Nephron (organoid): ENCODE data around the gene RBBP7.
A peak's percentile ranks its signal among the peaks of the same experiment; 100 is the strongest.

Experiments used
- H3K27ac Mint-ChIP-seq, 3 experiments: 2 replicates each; pipeline ENCODE4 v1.8.0; 2020; ENCODE audit warnings: mixed read lengths in 3 of 3, mild to moderate bottlenecking in 2 of 3, moderate library complexity in 1 of 3
- H3K27me3 Mint-ChIP-seq: 2 replicates; pipeline ENCODE4 v1.8.0; 2021; ENCODE audit warnings: low read depth, mild to moderate bottlenecking, moderate library complexity, mixed read lengths
- H3K36me3 Mint-ChIP-seq: 2 replicates; pipeline ENCODE4 v1.8.0; 2020; ENCODE audit warnings: low read depth, mixed read lengths
- H3K4me1 Mint-ChIP-seq: 2 replicates; pipeline ENCODE4 v1.8.0; 2020; ENCODE audit warnings: mixed read lengths
- H3K4me3 Mint-ChIP-seq, 3 experiments: 2 replicates each; pipeline ENCODE4 v1.8.0; 2020; ENCODE audit warnings: mild to moderate bottlenecking in 3 of 3, mixed read lengths in 3 of 3, moderate library complexity in 2 of 3
- H3K9me3 Mint-ChIP-seq: 2 replicates; pipeline ENCODE4 v1.8.0; 2020; ENCODE audit warnings: mixed read lengths
- CTCF ChIP-seq, 3 experiments: fragments of 200-600 bp; sonication (generic); IDR thresholded peaks; one replicate each; pipeline ENCODE4 v1.5.0; 2021; ENCODE audit warnings: antibody characterized with exemption in 3 of 3; ENCODE audit not compliant: unreplicated experiment in 3 of 3

The RBBP7 gene

GRCh38 chrX:16870095-16870861 lies at the start of gene RBBP7:
Gene RBBP7, minus strand, starts transcription at chrX:16870362. Its CDS starts 309 bp downstream, at chrX:16870053.
- peaks cover 68% of the 10 kb centered on the region for H3K4me1 Mint-ChIP-seq
- H3K9me3 Mint-ChIP-seq: no peaks in the 10 kb centered on the region
- peaks cover 25% of the 10 kb centered on the region for H3K36me3 Mint-ChIP-seq
- peak within 1 kb of the TSS; percentile 100 for H3K27ac Mint-ChIP-seq
- TF ChIP-seq CTCF (IDR thresholded peaks at IDR 0.05; ENCODE audit: unreplicated experiment in 3 of 3): no peak
- H3K4me3 Mint-ChIP-seq: peak within 1 kb of the TSS; percentile 97 to 100 (median 97)
- peaks cover 7% of the 10 kb centered on the region for H3K27me3 Mint-ChIP-seq

GRCh38 chrX:16918979-16919378 lies 48.8 kb upstream of the RBBP7 start:
- Mint-ChIP-seq H3K4me1 (peaks cover 6% of the 10 kb centered on the region), H3K4me3 (no peak overlapping the region), H3K36me3 (no peaks in the 10 kb centered on the region), H3K27ac (no peak overlapping the region), H3K9me3 (peaks cover 2% of the 10 kb centered on the region), H3K27me3 (no peaks in the 10 kb centered on the region)
- TF ChIP-seq CTCF (IDR thresholded peaks at IDR 0.05; ENCODE audit: unreplicated experiment in 3 of 3): no peak

GRCh38 chrX:16917120-16917519 lies 47.0 kb upstream of the RBBP7 start:
- Mint-ChIP-seq H3K27ac (no peak overlapping the region), H3K4me1 (peaks cover 6% of the 10 kb centered on the region), H3K9me3 (peaks cover 2% of the 10 kb centered on the region), H3K36me3 (no peaks in the 10 kb centered on the region), H3K4me3 (no peak overlapping the region), H3K27me3 (no peaks in the 10 kb centered on the region)
- TF ChIP-seq CTCF (IDR thresholded peaks at IDR 0.05; ENCODE audit: unreplicated experiment in 3 of 3): no peak

- peaks cover 6% of the 10 kb centered on the region for H3K4me1 Mint-ChIP-seq
- H3K9me3 Mint-ChIP-seq: peaks cover 2% of the 10 kb centered on the region
Measured at GRCh38 chrX:16916561-16916960, 46.4 kb upstream of the RBBP7 start.

GRCh38 chrX:16914058-16914457 lies 43.9 kb upstream of the RBBP7 start:
- TF ChIP-seq CTCF (IDR thresholded peaks at IDR 0.05; ENCODE audit: unreplicated experiment in 3 of 3): no peak
- Mint-ChIP-seq H3K27ac (no peak overlapping the region), H3K9me3 (no peaks in the 10 kb centered on the region), H3K4me1 (no peaks in the 10 kb centered on the region), H3K4me3 (no peak overlapping the region), H3K36me3 (no peaks in the 10 kb centered on the region), H3K27me3 (no peaks in the 10 kb centered on the region)

More at GRCh38 chrX:16916561-16916960, 46.4 kb upstream of the RBBP7 start:
- TF ChIP-seq CTCF (IDR thresholded peaks at IDR 0.05; ENCODE audit: unreplicated experiment in 3 of 3): no peak
- Mint-ChIP-seq H3K4me3 (no peak overlapping the region), H3K27me3 (no peaks in the 10 kb centered on the region), H3K36me3 (no peaks in the 10 kb centered on the region), H3K27ac (no peak overlapping the region)

GRCh38 chrX:16910376-16910775 lies 40.2 kb upstream of the RBBP7 start:
- TF ChIP-seq CTCF (IDR thresholded peaks at IDR 0.05; ENCODE audit: unreplicated experiment in 3 of 3): no peak
- no peak overlapping the region for H3K27ac Mint-ChIP-seq
- peaks cover 5% of the 10 kb centered on the region for H3K27me3 Mint-ChIP-seq
- no peak overlapping the region for H3K4me3 Mint-ChIP-seq
- no peaks in the 10 kb centered on the region for H3K36me3 Mint-ChIP-seq
- H3K4me1 Mint-ChIP-seq: no peaks in the 10 kb centered on the region
- H3K9me3 Mint-ChIP-seq: no peaks in the 10 kb centered on the region
